GM21423 (cell line): ENCODE measurements around the gene RBM39.

Source experiments
- ATAC-seq: cut with Tn5 transposase; IDR thresholded peaks from one replicate; pipeline ENCODE4 v1.9.1; 2021; ENCODE audit warnings: mild to moderate bottlenecking, moderate library complexity; ENCODE audit not compliant: unreplicated experiment

Gene RBM39

GRCh38 chr20:35681960-35682359 is 60.1 kb downstream of the RBM39 start:
- ATAC-seq = no peak

GRCh38 chr20:35680452-35681183 is 61.4 kb downstream of the RBM39 start:
- no peak for ATAC-seq

GRCh38 chr20:35674921-35675320 is 67.1 kb downstream of the RBM39 start:
- ATAC-seq = no peak

GRCh38 chr20:35673884-35674283 is 68.2 kb downstream of the RBM39 start:
- ATAC-seq = no peak

- ATAC-seq = no peak
Observed at GRCh38 chr20:35669681-35670080, 72.4 kb downstream of the RBM39 start.

GRCh38 chr20:35669221-35669620 is 72.8 kb downstream of the RBM39 start:
- ATAC-seq = no peak

- no peak for ATAC-seq
Observed at GRCh38 chr20:35665949-35666288, 76.1 kb downstream of the RBM39 start.

GRCh38 chr20:35664466-35665206 is 77.4 kb downstream of the RBM39 start, which contains the start of the genes CPNE1 and RBM12:
Gene CPNE1, minus strand, starts transcription at chr20:35664900. Its CDS starts 31,977 bp downstream, at chr20:35632923.
Gene RBM12, minus strand, starts transcription at chr20:35664900. Its CDS starts 9,578 bp downstream, at chr20:35655322.
- ATAC-seq = peak; percentile 70

- peak; percentile 40 for ATAC-seq
Observed at GRCh38 chr20:35663516-35664465, 78.3 kb downstream of the RBM39 start.

GRCh38 chr20:35662551-35662950 is 79.5 kb downstream of the RBM39 start:
- no peak for ATAC-seq

- ATAC-seq = no peak
Observed at GRCh38 chr20:35661908-35662307, 80.2 kb downstream of the RBM39 start.

- ATAC-seq = no peak
Observed at GRCh38 chr20:35661053-35661452, 81.0 kb downstream of the RBM39 start.

- no peak for ATAC-seq
Observed at GRCh38 chr20:35660122-35660937, 81.7 kb downstream of the RBM39 start.

- ATAC-seq = no peak
Observed at GRCh38 chr20:35657271-35657670, 84.8 kb downstream of the RBM39 start.

- ATAC-seq = no peak
Observed at GRCh38 chr20:35654415-35654814, 87.6 kb downstream of the RBM39 start.

GRCh38 chr20:35653893-35654292 is 88.2 kb downstream of the RBM39 start:
- no peak for ATAC-seq
